Anterior cingulate cortex (tissue), 58 donors: ENCODE data around the gene CFAP58.
A peak's percentile ranks its signal among the peaks of the same experiment; 100 is the strongest.

ENCODE experiments used
- DNase-seq, 58 donors: peaks; one replicate each; lab custom pipeline; 2025; lab: John Stamatoyannopoulos, UW

The CFAP58 gene

DNA sequence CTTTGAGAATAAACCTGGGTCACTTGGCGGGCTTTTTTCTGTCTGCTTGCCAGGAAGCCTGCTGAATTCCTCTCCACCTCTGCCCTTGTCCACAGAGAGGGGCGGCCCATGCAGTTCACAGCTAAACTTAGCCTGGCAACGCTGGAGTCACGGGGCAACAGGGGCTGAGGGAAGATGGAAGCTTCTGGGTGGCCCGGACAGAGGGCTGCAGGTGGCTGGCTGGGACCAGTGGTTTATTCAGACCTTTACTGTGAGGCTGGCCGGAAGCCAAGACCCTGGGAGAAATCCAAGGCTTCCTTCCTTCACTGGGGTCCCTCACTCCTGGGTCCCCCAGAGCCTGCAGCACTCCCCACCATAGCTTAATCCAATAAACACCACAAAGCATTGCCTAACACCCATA is 32.4 kb upstream of the CFAP58 start:
- DNase-seq, result peak in 1 of 58 donors; percentile 27

DNA sequence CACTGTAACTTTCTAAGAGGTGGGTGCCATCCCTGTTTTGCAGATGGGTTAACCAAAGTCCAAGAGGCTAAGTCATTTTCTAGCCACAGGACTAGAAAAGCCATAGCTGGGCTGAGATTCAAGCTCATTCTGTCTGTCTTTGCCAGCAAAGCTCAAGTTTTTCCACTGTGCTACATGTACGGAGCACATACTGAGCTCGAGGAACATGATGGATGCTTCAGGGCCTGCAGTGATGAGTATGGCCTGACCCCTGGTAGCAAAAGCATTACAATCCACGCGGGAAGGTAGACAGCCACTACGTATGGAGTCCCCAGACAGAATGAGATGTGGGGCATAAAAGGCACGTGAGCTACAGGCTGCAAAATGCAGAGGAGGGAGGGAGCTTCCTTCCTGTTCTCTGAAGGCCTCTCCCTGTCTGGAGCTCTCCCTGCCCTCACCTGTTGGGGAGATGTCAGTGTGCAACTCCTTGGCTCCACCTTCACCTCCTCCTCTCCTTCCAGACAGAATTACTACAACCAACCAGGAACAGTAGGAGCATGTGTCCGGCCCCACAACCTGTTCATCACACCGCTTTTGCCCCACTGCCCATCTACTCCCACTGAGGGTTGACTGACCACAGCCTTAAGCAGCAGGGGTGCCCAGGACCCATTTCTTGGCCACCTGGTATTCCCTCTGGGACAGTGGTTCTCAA is 31.8 kb upstream of the CFAP58 start:
- DNase-seq, result no peak

DNA sequence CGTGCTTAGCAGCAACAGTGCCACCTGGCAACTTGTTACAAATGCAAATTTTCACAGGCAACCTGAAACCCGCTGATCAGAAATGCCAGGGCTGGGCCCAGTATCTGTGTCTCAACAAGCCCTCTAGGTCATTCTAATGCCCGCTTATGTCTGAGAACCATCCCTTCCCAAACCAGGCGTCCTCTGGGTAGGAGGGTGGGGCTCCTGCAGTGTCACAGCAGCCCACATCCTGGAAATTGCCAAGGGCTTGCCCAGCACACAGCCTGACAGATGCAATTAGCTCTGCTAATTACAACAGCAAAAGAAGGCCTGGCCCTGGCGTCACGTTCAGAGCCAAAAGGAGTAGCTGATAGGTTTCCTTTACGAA is 31.2 kb upstream of the CFAP58 start:
- no peak for DNase-seq

DNA sequence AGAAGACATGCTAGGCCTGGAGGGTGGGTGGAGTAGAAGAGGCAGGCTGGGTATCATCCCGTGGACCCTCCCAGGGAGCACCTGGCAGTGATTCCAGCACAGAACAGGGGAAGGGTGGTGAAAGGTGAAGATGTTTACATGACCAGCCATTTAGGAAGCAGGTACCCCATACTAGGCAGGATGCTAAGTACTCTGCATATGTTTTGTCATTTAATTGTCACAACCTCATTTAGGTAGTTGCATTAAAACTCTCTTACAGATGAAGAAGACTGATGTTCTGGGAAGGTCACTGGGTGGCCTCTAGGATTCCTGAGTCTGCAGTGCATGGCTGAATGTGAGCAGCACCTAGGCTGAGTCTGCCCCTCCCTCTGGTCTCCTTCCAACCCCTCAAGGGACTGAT is 30.5 kb upstream of the CFAP58 start:
- no peak for DNase-seq

DNA sequence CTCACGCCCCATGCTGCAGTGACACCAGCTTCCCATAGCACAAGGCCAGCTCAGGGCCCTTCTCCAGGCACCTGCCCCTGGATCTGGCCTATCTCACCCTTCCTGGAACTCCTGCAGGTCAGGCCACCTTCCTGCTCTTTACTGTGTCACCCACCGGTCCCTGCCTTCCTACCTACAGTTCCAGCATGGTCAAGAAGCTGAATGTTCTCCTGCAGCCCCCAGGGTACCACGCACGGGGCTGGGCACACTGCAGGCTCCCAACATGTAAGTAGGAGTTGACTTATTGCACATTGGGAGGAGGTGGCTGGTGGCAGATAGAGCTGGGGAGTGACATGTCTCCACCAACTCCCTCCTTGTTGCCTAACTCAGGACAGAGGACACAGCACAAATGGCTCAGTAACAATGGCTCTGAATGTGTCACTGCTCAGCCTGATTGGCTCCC is 29.9 kb upstream of the CFAP58 start:
- no peak for DNase-seq

DNA sequence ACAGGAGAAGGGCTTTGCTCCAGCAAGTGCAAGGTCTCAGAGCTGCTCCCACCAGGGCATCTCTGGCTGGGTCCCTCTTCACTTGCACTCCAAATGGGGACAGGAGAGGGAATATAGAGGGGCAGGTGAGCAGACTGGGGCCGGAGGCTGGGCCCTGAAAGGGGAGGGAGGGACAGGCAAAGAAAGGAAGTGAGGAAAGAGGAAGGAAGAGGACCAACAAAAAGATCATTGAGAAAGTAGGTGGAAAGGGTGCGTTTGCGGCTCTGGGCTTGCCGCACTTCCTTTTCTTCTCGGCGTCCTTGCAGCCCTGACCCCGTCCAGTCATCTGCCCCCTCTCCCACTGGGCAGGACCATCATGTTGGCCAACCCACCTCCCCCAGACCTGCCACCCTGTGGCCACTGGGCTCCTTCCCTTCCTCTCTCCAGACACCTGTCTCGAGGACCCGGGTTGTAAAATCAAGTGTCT is 29.4 kb upstream of the CFAP58 start:
- peak in 3 of 58 donors; percentile 20 to 28 (median 25) for DNase-seq

DNA sequence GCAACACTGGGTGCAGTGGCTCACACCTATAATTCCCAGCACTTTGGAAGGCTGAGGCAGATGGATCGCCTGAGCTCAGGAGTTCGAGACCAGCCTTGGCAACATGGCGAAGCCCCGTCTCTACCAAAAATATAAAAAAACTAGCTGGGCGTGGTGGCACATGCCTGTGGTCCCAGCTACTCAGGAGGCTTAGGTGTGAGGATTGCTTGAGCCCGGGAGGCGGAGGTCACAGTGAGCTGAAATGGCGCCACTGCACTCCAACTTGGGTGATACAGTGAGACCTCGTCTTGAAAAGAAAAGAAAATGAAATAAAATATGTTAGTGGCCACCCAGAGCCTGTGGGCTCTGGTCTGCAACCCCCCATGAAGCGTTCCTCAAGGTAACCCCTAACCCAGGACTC is 28.7 kb upstream of the CFAP58 start:
- no peak for DNase-seq

DNA sequence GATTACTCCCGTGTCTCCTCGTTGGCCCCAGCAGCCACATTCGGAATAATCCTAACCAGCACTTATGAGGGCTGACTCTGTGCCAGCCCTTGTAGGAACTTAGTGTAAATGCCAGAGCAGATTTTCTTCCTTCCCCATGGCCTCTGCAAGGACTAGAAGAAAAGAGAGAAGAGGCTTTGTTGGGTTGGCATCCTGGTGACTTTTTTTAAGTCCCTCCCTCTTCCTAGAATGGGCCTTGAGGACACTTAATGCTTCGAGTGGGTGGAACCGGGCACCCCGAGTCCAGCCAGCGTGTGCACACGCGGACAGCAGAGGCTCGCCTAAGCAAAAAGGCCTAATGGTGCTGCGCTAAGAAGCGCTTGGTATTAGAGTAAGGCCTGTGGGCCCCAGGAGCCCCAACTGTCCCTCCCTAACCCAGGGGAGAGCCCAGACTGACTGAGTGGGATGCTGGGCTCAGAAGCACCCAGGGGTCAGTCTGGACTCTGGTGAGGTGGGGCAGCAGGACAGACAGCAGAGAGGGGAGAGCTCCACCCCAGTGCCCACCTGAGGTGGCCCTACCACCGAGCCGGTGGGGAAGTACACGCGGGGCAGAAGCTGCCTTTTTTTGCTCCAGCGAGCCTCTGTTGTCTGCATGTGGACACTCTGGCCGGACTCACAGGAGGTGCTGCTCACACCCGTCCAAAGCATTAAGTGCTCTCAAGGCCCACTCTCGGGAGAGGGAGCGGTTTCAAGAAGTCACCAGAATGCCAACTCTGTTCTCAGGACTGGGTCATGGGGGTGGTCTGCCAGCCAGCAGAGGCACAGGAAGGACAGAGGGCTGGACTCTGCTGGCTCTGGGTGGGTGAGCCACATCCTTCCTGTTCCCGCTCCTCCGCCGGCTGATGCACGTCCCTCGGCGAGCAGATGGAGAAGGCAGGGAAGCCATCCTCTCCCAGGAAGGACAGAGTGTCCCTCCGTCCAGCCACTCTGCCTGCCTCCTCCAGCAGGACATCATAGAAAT is 27.9 kb upstream of the CFAP58 start:
- DNase-seq, result peak in 2 of 58 donors; percentile 15 to 33

DNA sequence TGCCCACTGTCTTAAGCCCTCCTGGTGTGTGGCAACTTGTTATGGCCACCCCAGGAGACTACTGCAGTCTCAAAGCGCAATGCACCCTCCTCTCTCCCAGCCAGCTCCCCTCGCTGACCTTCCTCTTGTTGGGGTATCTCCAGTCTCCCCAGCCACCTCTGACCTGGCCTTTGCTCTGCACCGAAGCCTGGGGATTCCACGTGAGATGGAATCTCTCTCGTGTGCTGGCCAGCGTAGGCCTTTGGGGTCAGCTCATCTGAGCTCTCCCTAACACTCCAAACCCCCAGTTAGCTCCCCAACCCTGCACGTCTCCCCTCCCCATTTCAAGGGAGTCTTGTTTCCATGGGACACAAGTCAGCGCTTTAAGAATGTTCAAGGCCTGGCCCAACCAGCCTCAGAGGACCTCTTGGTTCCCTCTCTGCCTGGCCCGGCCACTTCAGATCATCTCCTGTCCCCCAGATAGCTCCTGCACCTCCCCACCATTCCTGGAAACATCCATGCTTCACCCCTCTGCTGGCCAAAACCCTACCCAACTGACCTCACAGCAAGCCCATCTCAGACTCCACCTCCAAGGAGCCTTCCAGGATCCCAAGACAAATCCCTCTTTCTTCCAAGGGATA is 26.5 kb upstream of the CFAP58 start:
- DNase-seq, result no peak

DNA sequence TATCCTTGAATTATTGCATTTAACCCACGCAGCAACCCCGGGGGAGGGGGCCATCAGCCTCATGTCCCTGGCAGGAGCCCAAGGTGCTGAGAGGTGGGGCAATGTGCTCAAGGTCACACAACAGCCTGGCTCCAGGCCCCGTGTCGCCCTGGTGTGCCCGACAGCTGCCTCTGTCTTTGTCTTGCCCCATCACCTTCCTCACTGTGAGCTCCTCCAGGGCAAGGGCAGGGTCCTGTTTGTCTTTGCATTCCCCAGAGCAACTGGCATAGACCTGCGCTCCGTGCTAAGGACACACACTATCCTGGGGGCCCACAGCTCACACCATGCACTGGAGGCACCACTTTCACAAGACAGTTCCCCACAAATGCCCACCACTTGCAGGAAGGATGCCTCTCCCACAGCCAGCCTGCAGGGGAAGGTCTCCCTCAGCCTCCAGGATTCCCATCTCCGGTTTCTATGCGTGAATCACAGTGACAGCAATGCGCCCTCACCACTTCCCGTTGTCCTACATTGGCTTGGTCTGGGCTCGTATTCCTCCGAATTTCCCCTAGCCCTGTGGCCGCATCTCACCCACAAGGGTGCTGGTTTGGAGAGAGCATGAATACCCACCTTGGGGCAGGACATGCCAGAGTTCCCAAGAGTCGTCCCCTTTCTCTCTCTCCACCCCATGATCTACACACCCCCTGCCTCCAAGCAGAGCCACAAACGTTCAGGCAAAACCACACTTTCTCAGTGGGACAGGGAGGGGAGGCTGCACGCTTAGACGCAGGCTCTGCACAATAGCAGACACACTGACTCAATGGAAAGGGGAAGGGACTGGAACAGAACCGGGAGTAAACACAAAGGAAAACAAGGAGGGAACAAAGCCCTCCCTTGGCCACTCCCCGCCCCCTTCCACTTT is 25.6 kb upstream of the CFAP58 start:
- peak in 16 of 58 donors; percentile 23 to 70 (median 48) for DNase-seq

DNA sequence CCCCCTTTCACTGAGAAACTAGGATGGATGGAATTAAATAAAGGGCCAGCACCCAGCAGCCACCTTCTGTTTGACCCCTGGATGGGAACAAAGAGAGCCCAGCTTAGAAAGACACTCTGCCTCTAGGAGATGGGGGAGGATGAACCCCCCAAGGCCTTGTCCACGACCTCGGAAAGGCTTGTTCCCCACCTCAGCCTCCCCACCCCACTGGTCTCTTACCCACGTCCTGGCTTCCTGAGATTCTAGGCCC is 25.1 kb upstream of the CFAP58 start:
- no peak for DNase-seq

DNA sequence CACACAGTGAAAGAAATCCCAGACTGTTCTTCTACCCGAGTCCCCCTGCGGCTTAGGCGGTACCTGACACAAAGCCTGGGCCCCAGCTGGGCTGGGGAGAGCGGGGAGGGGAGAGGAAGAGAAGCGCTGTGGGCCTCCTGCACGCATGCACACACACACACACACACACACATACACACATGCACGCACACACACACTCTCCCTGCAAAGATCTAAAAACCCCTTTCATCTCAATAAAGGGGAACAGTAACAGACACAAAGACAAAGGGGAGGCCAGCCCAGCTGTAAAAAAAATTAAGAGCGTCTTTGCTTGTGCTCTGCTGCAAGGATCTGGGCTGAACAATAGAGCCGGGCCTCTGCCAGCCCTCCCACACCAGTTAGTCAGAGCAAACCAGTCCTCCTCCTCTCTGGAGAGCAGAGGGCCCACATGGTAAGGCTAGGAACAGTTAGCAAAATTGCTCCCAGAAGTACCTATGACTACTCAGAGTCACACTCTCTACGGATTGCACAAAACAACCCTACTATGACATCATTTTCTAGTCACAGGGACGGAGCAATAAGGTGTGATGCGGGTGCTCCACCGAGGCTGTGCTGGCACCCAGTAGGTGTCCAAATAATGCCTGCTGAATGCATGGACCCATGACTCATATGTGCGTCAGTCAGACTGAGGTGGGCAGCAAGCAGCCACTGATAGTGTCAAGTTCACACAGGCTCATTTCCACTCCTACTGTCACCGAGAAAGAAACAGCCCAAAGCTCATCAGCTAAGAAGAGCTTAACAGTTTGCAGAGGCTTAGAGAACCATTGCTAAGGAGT is 24.5 kb upstream of the CFAP58 start:
- peak in 44 of 58 donors; percentile 30 to 82 (median 61) for DNase-seq

DNA sequence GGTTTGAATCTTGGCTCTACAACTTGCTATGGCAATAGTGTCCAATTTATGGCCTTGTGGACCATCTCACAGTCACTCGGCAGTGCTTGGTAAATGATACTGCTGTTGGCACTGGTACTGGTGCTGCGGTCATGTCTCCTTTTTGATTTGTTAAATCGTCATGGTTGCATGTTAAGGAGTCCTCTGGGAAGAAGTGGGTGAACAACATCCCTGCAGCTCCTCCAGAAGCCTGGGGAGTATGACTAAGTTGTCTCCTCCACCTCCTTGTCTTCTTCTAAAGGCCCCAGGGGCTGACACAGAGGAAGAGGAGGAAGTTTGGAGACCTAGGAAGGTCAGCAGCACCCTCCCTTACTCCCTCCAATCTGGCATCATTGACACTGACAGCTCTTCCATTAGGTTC is 23.9 kb upstream of the CFAP58 start:
- DNase-seq, result peak in 1 of 58 donors; percentile 54

DNA sequence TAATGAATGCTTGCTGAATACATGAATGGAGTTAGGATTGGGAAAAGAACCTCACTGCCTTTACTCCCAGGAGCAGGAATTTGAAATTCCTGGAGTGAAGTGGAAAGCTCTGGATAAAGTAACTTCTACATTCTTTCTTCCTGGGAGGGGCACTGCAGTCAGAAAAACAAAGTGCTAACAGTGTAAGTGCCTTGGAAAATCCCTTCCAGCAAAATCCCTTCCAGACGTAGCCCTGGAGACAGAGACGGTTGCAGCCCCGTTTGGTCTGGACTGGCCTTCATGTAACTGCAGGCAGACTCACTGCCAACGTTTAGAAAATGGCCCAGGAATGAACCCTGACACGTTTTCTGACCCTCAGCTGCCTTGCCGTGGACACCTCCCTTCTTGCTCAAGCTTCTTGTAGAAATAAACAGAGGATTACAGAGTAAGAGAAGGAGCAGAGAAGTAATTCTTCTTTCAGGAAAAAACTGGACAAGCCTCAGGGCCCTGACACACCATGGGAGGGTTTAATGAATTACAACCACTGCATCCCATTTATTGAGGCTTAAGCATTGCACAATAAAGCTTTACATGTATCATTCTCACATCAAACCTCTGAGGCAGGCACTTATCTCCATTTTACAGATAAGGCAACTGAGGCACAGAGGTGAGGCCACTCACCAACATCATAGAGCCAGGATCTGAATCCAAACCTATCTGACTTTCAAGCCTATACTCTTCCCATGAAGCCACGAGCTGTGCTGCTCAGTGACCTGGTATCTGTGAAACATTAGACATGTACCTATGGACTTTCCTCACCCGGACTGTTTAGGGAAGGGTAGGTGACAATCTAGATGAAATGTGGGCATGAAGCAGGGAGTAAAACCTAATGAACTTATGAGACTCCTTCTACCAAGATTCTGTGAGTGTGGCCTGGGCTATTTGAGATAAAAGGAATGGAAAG is 23.2 kb upstream of the CFAP58 start:
- peak in 1 of 58 donors; percentile 60 for DNase-seq

DNA sequence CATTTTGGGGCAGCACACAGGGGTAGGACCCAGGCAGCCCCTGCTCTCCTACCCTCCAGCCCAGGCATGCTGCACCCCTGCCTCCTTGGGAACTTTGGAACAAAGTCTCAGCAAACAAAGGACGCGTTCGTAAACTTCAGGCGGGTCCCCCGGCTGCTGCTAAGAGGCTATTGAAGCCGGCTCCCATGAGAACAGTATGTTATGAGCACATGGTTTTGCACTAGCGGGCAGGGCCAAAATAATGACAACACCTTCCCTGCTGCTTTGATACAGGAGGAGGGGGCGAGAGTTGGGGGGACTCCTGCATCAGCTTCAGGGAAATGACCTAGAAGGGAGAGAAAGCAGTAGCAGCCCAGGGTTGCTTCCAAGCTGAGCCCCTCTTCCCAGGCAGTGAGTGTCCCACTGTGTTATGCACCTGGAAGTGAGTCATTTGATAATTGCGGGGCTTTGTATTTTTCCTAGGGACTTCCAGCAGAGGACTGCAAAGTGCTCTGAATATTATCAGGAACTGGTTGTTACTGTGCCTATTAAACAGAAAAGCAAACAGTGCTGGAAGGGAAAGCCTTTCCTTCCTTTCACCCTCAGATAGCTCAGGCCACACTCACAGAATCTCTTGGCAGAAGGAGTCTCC is 22.3 kb upstream of the CFAP58 start:
- DNase-seq, result peak in 2 of 58 donors; percentile 20 to 46

DNA sequence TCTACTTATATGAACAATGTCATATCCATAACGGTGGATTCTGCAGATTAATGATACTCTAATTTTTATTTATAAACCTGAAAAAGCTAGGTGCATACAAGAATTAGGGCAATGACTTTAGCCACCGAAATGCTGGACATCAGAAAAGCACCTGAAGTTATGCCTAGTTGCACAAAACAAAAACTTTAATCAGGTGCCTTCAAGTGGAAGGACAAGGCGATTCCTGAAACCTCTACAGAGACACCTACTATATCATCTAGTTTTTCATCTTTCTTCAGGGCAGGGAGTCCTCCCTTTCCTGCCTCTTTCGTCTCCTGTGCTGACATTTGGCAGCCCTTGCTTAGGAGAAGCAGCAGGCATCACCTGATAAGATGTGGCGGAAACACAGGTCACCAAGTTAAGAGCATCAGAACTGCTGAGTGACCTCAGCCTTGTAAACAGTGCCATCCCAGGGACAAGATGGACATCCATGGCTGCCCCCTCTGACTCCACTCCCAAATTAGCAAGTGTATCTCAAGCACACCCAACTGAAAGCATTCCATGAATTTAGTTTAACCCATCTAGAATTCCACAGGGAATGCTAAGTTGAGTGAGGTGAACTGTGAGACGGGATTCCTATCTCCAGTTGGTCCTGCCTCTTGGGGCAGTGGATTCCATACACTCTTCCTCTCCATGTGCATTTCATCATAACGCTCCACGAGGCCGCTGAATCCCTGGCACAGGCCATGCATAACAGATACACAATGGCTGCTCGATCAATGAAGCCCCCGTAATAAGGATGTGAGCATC is 21.2 kb upstream of the CFAP58 start:
- no peak for DNase-seq
